Gastrocnemius medialis (tissue), 4 donors: ENCODE data around the gene SURF2.

ENCODE experiments used
- CTCF ChIP-seq, 5 experiments: fragments of 450-650 bp in 3 of 5; fragments of 200-600 bp in 2 of 5; sonication (generic) in 2 of 5; IDR thresholded peaks in 4 of 5; conservative IDR thresholded peaks in 1 of 5; 1 replicate in 4 of 5; 2 replicates in 1 of 5; pipeline ENCODE4 v1.5.1; 2016 to 2019; ENCODE audit warnings: antibody characterized with exemption in 5 of 5, mild to moderate bottlenecking in 3 of 5, moderate library complexity in 3 of 5
- POLR2A ChIP-seq, 2 donors: fragments of 450-650 bp; IDR thresholded peaks; one replicate each; pipeline ENCODE4 v1.6.1; 2017; ENCODE audit warnings: antibody characterized with exemption in 2 of 2, mild to moderate bottlenecking in 2 of 2, moderate library complexity in 2 of 2

- TF ChIP-seq CTCF (IDR thresholded peaks at IDR 0.05 in 4 of 5, conservative IDR thresholded peaks at IDR 0.05 in 1 of 5) (no peak), POLR2A (IDR thresholded peaks at IDR 0.05) (no peak)
Measured at GRCh38 chr9:133360400-133361393, 4.3 kb downstream of the SURF2 start.
